IMR-90 (cell line): ENCODE measurements around the gene SLC4A2. TPM values are rescaled to one million over a fixed set of nuclear protein-coding genes. Genes with fewer than 3 reads are reported as not detected.
A peak's percentile ranks its signal among the peaks of the same experiment; 100 is the strongest.

Experiments
- ATAC-seq: fragments of 200-7000 bp; cut with Tn5 transposase; 2 replicates; pipeline ENCODE4 v1.9.1; 2020; ENCODE audit warnings: low read depth, mild to moderate bottlenecking, moderate library complexity
- BruUV-seq: library from RNA; stranded (reverse); fragments of 400-500 nt; replicated peaks from 2 replicates; lab custom pipeline; 2021; lab: Mats Ljungman, UMichigan
- CTCF ChIA-PET: fragments of 300-600 bp; formaldehyde crosslinking; extraction: SDS; loops from one replicate; lab custom pipeline; 2021; ENCODE audit warnings: antibody characterized with exemption; lab: Yijun Ruan, JAX
- POLR2A ChIA-PET: fragments of 300-600 bp; sonication (Branson Sonifier 250); formaldehyde crosslinking; loops from one replicate; lab custom pipeline; 2022; ENCODE audit warnings: antibody characterized with exemption; ENCODE audit not compliant: unreplicated experiment; lab: Charles Lee
- DNase-seq: peaks from one replicate; pipeline ENCODE4 v3.0.0; 2013
- H2AFZ ChIP-seq: replicated peaks from 2 replicates; pipeline ENCODE3; 2013; ENCODE audit warnings: low read length, mild to moderate bottlenecking; ENCODE audit not compliant: poor library complexity
- H2AK5ac ChIP-seq: 2 replicates; pipeline ENCODE4 v1.6.1; 2013; ENCODE audit warnings: low read depth, low read length, inconsistent platforms
- H2AK9ac ChIP-seq: replicated peaks from 2 replicates; pipeline ENCODE3; 2013; ENCODE audit warnings: mild to moderate bottlenecking, low read depth, low read length, moderate library complexity; ENCODE audit not compliant: poor library complexity
- H2BK120ac ChIP-seq: 2 replicates; pipeline ENCODE4 v1.6.1; 2013; ENCODE audit warnings: low read depth, low read length, inconsistent platforms
- H2BK15ac ChIP-seq: 3 replicates; pipeline ENCODE4 v1.6.1; 2013; ENCODE audit warnings: low read depth, low read length, inconsistent platforms
- H2BK20ac ChIP-seq: 2 replicates; pipeline ENCODE4 v1.6.1; 2013; ENCODE audit warnings: low read depth, mild to moderate bottlenecking, inconsistent platforms, low read length, moderate library complexity
- H2BK5ac ChIP-seq: 2 replicates; pipeline ENCODE4 v1.6.1; 2013; ENCODE audit warnings: mild to moderate bottlenecking, low read depth, low read length, inconsistent platforms; ENCODE audit not compliant: poor library complexity, severe bottlenecking
- H3K14ac ChIP-seq: replicated peaks from 2 replicates; pipeline ENCODE4 v1.6.1; 2013; ENCODE audit warnings: low read depth, low read length, inconsistent platforms
- H3K18ac ChIP-seq: 2 replicates; pipeline ENCODE4 v1.6.1; 2013; ENCODE audit warnings: low read depth, low read length, control low read depth
- H3K23ac ChIP-seq: 2 replicates; pipeline ENCODE4 v1.6.1; 2013; ENCODE audit warnings: low read depth, low read length, inconsistent platforms
- H3K27ac ChIP-seq: 2 replicates; pipeline ENCODE4 v1.5.1; 2013; ENCODE audit warnings: mild to moderate bottlenecking, control low read depth, low read length; ENCODE audit not compliant: insufficient read depth
- H3K27me3 ChIP-seq: 2 replicates; pipeline ENCODE4 v1.6.1; 2013; ENCODE audit warnings: low read length; ENCODE audit not compliant: control insufficient read depth, insufficient read depth
- H3K36me3 ChIP-seq: 2 replicates; pipeline ENCODE4 v1.6.1; 2013; ENCODE audit warnings: low read length, mixed read lengths; ENCODE audit not compliant: control insufficient read depth, insufficient read depth
- H3K4ac ChIP-seq: 2 replicates; pipeline ENCODE4 v1.6.1; 2013; ENCODE audit warnings: low read depth, low read length, inconsistent platforms
- H3K4me1 ChIP-seq: 2 replicates; pipeline ENCODE4 v1.6.1; 2013; ENCODE audit warnings: low read length, mixed read lengths; ENCODE audit not compliant: control insufficient read depth, insufficient read depth
- H3K4me2 ChIP-seq: 2 replicates; pipeline ENCODE4 v1.6.1; 2013; ENCODE audit warnings: low read depth, mild to moderate bottlenecking, control low read depth, low read length, moderate library complexity
- H3K4me3 ChIP-seq: 2 replicates; pipeline ENCODE4 v1.5.1; 2013; ENCODE audit warnings: low read depth, mild to moderate bottlenecking, control low read depth, low read length, moderate library complexity; ENCODE audit not compliant: insufficient read depth
- H3K56ac ChIP-seq: 2 replicates; pipeline ENCODE4 v1.6.1; 2013; ENCODE audit warnings: low read length, inconsistent platforms; ENCODE audit not compliant: insufficient read depth; ENCODE audit errors: extremely low read depth
- H3K79me1 ChIP-seq, 2 experiments: 2 replicates each; pipeline ENCODE4 v1.6.1; 2013; ENCODE audit warnings: low read length in 2 of 2, inconsistent platforms in 1 of 2, low read depth in 1 of 2
- H3K9ac ChIP-seq: 2 replicates; pipeline ENCODE4 v1.6.1; 2013; ENCODE audit warnings: low read depth, low read length, control low read depth
- H3K9me1 ChIP-seq: 2 replicates; pipeline ENCODE4 v1.6.1; 2013; ENCODE audit warnings: low read length, inconsistent platforms; ENCODE audit not compliant: insufficient read depth
- H3K9me3 ChIP-seq: 2 replicates; pipeline ENCODE4 v1.6.1; 2013; ENCODE audit warnings: low read length; ENCODE audit not compliant: control insufficient read depth, insufficient read depth
- H4K20me1 ChIP-seq: 2 replicates; pipeline ENCODE4 v1.6.1; 2013; ENCODE audit warnings: low read length, inconsistent platforms; ENCODE audit not compliant: insufficient read depth
- H4K5ac ChIP-seq: 2 replicates; pipeline ENCODE4 v1.6.1; 2013; ENCODE audit warnings: mild to moderate bottlenecking, low read depth, low read length, control low read depth
- H4K8ac ChIP-seq, 2 experiments: 2 replicates each; pipeline ENCODE4 v1.6.1; 2013; ENCODE audit warnings: low read depth in 2 of 2, low read length in 2 of 2, control low read depth in 1 of 2, inconsistent platforms in 1 of 2
- H4K91ac ChIP-seq: 2 replicates; pipeline ENCODE4 v1.6.1; 2013; ENCODE audit warnings: low read depth, low read length, inconsistent platforms; ENCODE audit not compliant: insufficient read depth
- BHLHE40 ChIP-seq: fragments of 150-350 bp; IDR thresholded peaks from 2 replicates; pipeline ENCODE4 v1.6.1; 2016; ENCODE audit warnings: mild to moderate bottlenecking, low read depth, low read length
- CEBPB ChIP-seq: IDR thresholded peaks from 2 replicates; pipeline ENCODE4 v1.6.1; 2012; ENCODE audit warnings: low read depth, low read length, improper control_type of control experiment
- ELK1 ChIP-seq: fragments of 150-350 bp; IDR thresholded peaks from 2 replicates; pipeline ENCODE4 v1.6.1; 2016; ENCODE audit warnings: low read depth, mild to moderate bottlenecking, low read length, moderate library complexity, borderline replicate concordance
- MAZ ChIP-seq: IDR thresholded peaks from 2 replicates; pipeline ENCODE4 v1.6.1; 2012; ENCODE audit warnings: low read depth, mild to moderate bottlenecking, low read length, improper control_type of control experiment, moderate library complexity, borderline replicate concordance
- MXI1 ChIP-seq: IDR thresholded peaks from 2 replicates; pipeline ENCODE4 v1.6.1; 2012; ENCODE audit warnings: low read depth, mild to moderate bottlenecking, low read length, moderate library complexity, borderline replicate concordance
- RCOR1 ChIP-seq: IDR thresholded peaks from 2 replicates; pipeline ENCODE4 v1.6.1; 2012; ENCODE audit warnings: mild to moderate bottlenecking, low read length, improper control_type of control experiment; ENCODE audit not compliant: insufficient replicate concordance
- WGBS, 2 experiments: methylation state at CpG; one replicate each; pipeline versions ENCODE4 v1.1.5 to v1.1.7; 2013; ENCODE audit warnings: missing lambda C conversion rate in 2 of 2; ENCODE audit not compliant: insufficient read length in 1 of 2; ENCODE audit errors: extremely low coverage in 2 of 2; 5-methylcytosine and 5-hydroxymethylcytosine counted together
- dilution Hi-C: fragments of 300-500 bp; cut with HindIII; formaldehyde crosslinking; loops from one replicate; pipeline ENCODE4 v1.14.3; 2018; ENCODE audit warnings: low sequenced_read_pairs; ENCODE audit not compliant: unreplicated experiment
- in situ Hi-C: fragments of 300-500 bp; cut with MboI; formaldehyde crosslinking; loops from 3 replicates; pipeline ENCODE4 v1.14.3; 2019; ENCODE audit warnings: low sequenced_read_pairs, inconsistent platforms, mixed read lengths
- intact Hi-C: fragments of 100-400 bp; cut with micrococcal nuclease; formaldehyde crosslinking; loops from 2 replicates; pipeline ENCODE4 v1.10.0; 2022
- polyA plus RNA-seq, 3 experiments: library from polyadenylated mRNA; depleted of rRNA; stranded (reverse); fragments of >200 nt; gene quantifications; 2 replicates each; pipeline ENCODE4 v1.2.3, GENCODE V29; 2012; ENCODE audit warnings: low replicate concordance in 1 of 3
- total RNA-seq: library from RNA; depleted of rRNA; stranded (reverse); fragments of >200 nt; gene quantifications from 2 replicates; pipeline ENCODE4 v1.2.3, GENCODE V29; 2012

The SLC4A2 gene
- total and polyA plus RNA-seq, 2 of the 4 experiments (the other 2 are of a cell fraction): 29.6 to 91.0 TPM

GRCh38 chr7:151051108-151051507, 8.3 kb upstream of the SLC4A2 start:
- Histone ChIP-seq H3K4me2 (no peak overlapping the region; the same call in 1 of the 2 replicates), H4K5ac (no peak overlapping the region), H3K56ac (no peak overlapping the region), H2BK15ac (no peak overlapping the region), H4K20me1 (peaks cover 18% of the 10 kb centered on the region), H3K4ac (no peak overlapping the region), H3K4me1 (peaks cover 11% of the 10 kb centered on the region; the same call in 1 of the 2 replicates), H4K8ac (no peak overlapping the region), H2AFZ (peak overlapping the region; percentile 51), H3K4me3 (no peak overlapping the region), H2AK9ac (no peak overlapping the region), H3K9ac (no peak overlapping the region), H4K91ac (no peak overlapping the region), H3K9me3 (no peaks in the 10 kb centered on the region), H3K9me1 (peaks cover 6% of the 10 kb centered on the region; the same call in 1 of the 2 replicates), H3K18ac (no peak overlapping the region), H2AK5ac (no peak overlapping the region), H3K23ac (no peak overlapping the region), H3K36me3 (no peaks in the 10 kb centered on the region), H3K27me3 (no peaks in the 10 kb centered on the region; the same call in 1 of the 2 replicates), H3K27ac (no peak overlapping the region), H2BK20ac (no peak overlapping the region), H3K14ac (no peak overlapping the region), H2BK120ac (no peak overlapping the region), H3K79me1 (0 out of 4 replicates have a peak, but pooled peaks cover 0 to 3% of the 10 kb centered on the region in 2 experiments), H2BK5ac (no peak overlapping the region)
- CTCF ChIA-PET: interaction anchor here (0.6 kb wide), 1 partner anchor 89 kb away, joined by 3 read pairs; no protein-coding TSS in a partner anchor
- 2% methylated on average over 36 of the region's 50 CpGs; no CpG with 5 or more reads in 1 of the 2 experiments for WGBS, 2 experiments
- dilution Hi-C loops: no loop called here
- ATAC-seq: peak; percentile 85
- BruUV-seq: no TSS peak
- POLR2A ChIA-PET: no interaction called here
- intact Hi-C loops: no loop called here
- in situ Hi-C loops: no loop called here
- DNase-seq: peak; percentile 77
- TF ChIP-seq BHLHE40 (peak; percentile 97), MAZ (peak; percentile 85; the same call in 1 of the 2 replicates), MXI1 (peak; percentile 100), ELK1 (no peak), CEBPB (no peak), RCOR1 (peak; percentile 54)
